ENCODE results near the gene C1orf105. TPM values are rescaled to one million over a fixed set of nuclear protein-coding genes. Genes with fewer than 3 reads are reported as not detected.
A peak's percentile ranks its signal among the peaks of the same experiment; 100 is the strongest.

Gene C1orf105
- total and polyA plus RNA-seq, 2 experiments from 2014 or later, result 0.23 to 2.2 TPM

DNA sequence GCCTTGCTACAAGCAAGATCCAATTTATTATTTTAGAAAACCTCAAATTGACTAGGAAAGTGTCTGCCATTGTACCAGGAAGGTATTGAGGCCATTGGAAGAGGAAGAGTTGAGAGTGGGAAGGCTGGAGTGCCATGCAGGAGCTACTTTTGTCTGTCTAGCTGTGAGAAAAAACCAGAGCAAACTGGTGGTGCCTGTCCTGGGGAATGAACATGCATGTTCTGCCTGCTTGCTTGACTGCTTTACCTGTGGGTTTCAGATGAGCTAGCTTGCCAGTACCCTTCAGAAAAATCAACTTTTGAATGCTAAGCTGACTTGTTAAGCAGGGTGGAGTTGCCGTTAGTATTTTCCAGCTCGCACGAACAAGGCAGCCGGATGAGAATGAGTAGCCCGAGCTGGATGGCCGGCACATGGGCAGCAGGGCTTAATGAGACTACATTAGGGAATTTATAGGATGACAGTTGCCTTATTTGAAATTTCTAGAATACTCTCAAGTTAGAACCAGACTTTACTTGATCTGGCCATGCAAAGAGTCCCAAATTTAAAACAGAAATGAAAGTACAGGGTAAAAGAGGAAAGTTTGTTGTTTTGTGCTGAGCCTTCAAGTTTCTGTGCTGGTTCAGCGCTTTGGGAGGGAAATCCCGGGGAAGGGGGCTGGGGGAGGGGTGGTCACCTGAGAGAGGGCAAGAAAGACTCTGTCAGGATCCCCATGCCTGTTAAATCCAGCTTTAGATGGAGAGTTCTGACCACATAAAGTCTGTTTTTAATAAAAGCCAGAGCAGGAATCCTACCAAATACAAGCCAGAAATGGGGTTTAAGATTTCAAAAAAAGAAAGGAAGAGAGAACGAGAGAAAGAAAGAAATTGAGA lies 29.6 kb upstream of the C1orf105 start:
- Histone ChIP-seq H3K36me3 (replicated peaks; ENCODE audit: insufficient read depth, low read depth) (no peaks in the 10 kb centered on the region), H3K4me2 (peak overlapping the region; percentile 58), H3K27me3 (no peaks in the 10 kb centered on the region), H3K27ac (peak overlapping the region; percentile 90), H3K79me2 (no peaks in the 10 kb centered on the region), H2AFZ (peak overlapping the region; percentile 0), H3K4me1 (ENCODE audit: insufficient read depth) (peaks cover 42% of the 10 kb centered on the region), H3K4me3 (no peak overlapping the region), H3K9me2 (replicated peaks; ENCODE audit: insufficient read depth) (no peaks in the 10 kb centered on the region), H4K20me1 (ENCODE audit: insufficient read depth, poor library complexity, severe bottlenecking) (no peaks in the 10 kb centered on the region), H3K9me3 (ENCODE audit: low read depth) (no peaks in the 10 kb centered on the region)
- DNase-seq (ENCODE audit: low spot score), result peak; percentile 37
- TF ChIP-seq EZH2phosphoT487 (IDR thresholded peaks at IDR 0.05; ENCODE audit: low read depth, severe bottlenecking, unreplicated experiment) (no peak), EZH2 (IDR thresholded peaks at IDR 0.05; ENCODE audit: borderline replicate concordance) (no peak)
- TF ChIP-seq, protein P1, sequence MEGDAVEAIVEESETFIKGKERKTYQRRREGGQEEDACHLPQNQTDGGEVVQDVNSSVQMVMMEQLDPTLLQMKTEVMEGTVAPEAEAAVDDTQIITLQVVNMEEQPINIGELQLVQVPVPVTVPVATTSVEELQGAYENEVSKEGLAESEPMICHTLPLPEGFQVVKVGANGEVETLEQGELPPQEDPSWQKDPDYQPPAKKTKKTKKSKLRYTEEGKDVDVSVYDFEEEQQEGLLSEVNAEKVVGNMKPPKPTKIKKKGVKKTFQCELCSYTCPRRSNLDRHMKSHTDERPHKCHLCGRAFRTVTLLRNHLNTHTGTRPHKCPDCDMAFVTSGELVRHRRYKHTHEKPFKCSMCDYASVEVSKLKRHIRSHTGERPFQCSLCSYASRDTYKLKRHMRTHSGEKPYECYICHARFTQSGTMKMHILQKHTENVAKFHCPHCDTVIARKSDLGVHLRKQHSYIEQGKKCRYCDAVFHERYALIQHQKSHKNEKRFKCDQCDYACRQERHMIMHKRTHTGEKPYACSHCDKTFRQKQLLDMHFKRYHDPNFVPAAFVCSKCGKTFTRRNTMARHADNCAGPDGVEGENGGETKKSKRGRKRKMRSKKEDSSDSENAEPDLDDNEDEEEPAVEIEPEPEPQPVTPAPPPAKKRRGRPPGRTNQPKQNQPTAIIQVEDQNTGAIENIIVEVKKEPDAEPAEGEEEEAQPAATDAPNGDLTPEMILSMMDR (IDR thresholded peaks at IDR 0.05; ENCODE audit: poor library complexity), result no peak
- 25% methylated on average over 9 of the region's 9 CpGs for WGBS (ENCODE audit: low lambda C conversion rate, missing lambda C conversion rate)

DNA sequence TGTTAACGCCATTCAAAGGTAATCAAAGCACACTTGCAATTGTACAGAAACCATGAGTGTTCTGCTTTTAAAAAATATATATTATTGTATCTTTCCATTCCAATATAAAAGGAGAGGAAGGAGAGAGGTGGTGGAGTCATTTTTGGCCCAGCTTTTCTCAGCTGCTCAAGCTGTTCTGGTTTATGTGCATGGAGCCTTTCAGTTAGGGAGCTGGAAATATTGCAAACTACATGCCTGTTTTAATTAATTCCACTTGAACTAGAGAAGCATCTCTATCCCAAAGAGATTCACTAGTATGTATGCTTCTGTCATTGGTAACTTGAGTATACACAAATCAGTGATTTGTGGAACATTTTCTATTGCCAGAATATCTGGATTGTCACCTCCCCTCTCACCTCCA lies 28.5 kb upstream of the C1orf105 start:
- peaks cover 41% of the 10 kb centered on the region for H3K4me1 ChIP-seq (ENCODE audit: insufficient read depth)
- TF ChIP-seq EZH2phosphoT487 (IDR thresholded peaks at IDR 0.05; ENCODE audit: low read depth, severe bottlenecking, unreplicated experiment), result no peak
- peak overlapping the region; percentile 58 for H3K4me2 ChIP-seq
- H3K9me3 ChIP-seq (ENCODE audit: low read depth), result no peaks in the 10 kb centered on the region
- WGBS (ENCODE audit: low lambda C conversion rate, missing lambda C conversion rate), result 72% methylated on average over 1 of the region's 1 CpG
- no peaks in the 10 kb centered on the region for H3K9me2 ChIP-seq (replicated peaks; ENCODE audit: insufficient read depth)
- no peaks in the 10 kb centered on the region for H3K27me3 ChIP-seq
- H3K36me3 ChIP-seq (replicated peaks; ENCODE audit: insufficient read depth, low read depth), result no peaks in the 10 kb centered on the region
- H2AFZ ChIP-seq, result no peak overlapping the region
- no peaks in the 10 kb centered on the region for H3K79me2 ChIP-seq
- H4K20me1 ChIP-seq (ENCODE audit: insufficient read depth, poor library complexity, severe bottlenecking), result no peaks in the 10 kb centered on the region
- peak overlapping the region; percentile 90 for H3K27ac ChIP-seq
- no peak overlapping the region for H3K4me3 ChIP-seq
- no peak for DNase-seq (ENCODE audit: low spot score)

DNA sequence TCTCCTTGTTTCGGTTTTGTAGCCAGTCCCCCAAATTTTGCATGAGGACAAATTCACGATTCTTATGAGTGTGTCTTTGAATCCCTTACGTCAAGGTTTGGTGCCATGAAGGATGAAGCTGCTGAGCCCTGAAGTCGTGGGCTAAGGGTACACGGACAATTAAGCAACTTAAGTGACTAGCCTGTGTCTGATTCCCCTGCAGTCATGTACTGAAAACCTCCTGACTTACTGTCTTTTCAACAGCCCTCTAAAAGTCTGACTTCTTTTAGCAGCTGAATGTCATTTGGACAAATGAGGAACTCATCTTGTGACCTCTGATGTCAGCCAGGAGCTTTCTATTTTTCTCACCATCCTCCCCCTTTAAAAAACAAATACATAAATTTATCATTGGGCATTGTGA lies 27.1 kb upstream of the C1orf105 start:
- no peaks in the 10 kb centered on the region for H3K36me3 ChIP-seq (replicated peaks; ENCODE audit: insufficient read depth, low read depth)
- H3K4me3 ChIP-seq, result no peak overlapping the region
- WGBS (ENCODE audit: low lambda C conversion rate, missing lambda C conversion rate), result 76% methylated on average over 5 of the region's 5 CpGs
- no peaks in the 10 kb centered on the region for H3K9me3 ChIP-seq (ENCODE audit: low read depth)
- H3K4me1 ChIP-seq (ENCODE audit: insufficient read depth), result peaks cover 55% of the 10 kb centered on the region
- H3K9me2 ChIP-seq (replicated peaks; ENCODE audit: insufficient read depth), result no peaks in the 10 kb centered on the region
- peak overlapping the region; percentile 82 for H3K27ac ChIP-seq
- no peak for DNase-seq (ENCODE audit: low spot score)
- no peak overlapping the region for H3K4me2 ChIP-seq
- TF ChIP-seq, protein P1 (IDR thresholded peaks at IDR 0.05; ENCODE audit: poor library complexity), result no peak
- TF ChIP-seq EZH2phosphoT487 (IDR thresholded peaks at IDR 0.05; ENCODE audit: low read depth, severe bottlenecking, unreplicated experiment) (no peak), EZH2 (IDR thresholded peaks at IDR 0.05; ENCODE audit: borderline replicate concordance) (no peak)
- no peaks in the 10 kb centered on the region for H3K27me3 ChIP-seq
- no peak overlapping the region for H2AFZ ChIP-seq
- H3K79me2 ChIP-seq, result no peaks in the 10 kb centered on the region
- H4K20me1 ChIP-seq (ENCODE audit: insufficient read depth, poor library complexity, severe bottlenecking), result no peaks in the 10 kb centered on the region

DNA sequence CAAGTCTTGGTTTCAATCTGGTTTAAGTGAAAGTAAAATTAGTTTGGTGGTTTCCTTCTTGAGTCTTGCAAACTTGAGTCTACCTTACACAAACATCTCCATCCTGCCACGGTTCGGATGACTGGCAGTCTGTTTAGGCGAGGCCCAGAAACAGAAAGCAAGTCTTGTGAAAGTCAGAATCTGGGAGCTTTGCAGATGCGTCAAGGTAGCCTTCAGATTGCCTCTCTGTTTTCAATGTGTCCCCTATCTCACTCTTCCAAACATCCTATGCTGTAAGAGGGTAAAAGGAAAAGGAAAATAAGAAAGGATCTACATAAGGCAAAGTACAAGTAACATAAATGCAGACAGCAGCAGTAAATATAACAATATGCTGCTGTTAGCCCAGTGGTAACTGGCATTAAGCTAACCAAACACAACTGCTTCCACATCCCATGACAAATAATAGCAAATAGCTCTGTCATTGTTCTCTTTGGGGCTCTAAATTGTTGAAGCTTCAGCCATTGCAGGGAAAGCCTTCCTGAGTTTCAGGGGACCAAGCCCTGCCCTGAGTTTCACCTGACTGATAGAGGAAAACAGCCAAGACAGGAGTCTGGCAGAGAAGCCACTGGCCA lies 26.2 kb upstream of the C1orf105 start:
- Histone ChIP-seq H4K20me1 (ENCODE audit: insufficient read depth, poor library complexity, severe bottlenecking) (no peaks in the 10 kb centered on the region), H3K27ac (peak overlapping the region; percentile 82), H3K9me2 (replicated peaks; ENCODE audit: insufficient read depth) (no peaks in the 10 kb centered on the region), H2AFZ (no peak overlapping the region), H3K4me2 (peak overlapping the region; percentile 57), H3K79me2 (no peaks in the 10 kb centered on the region), H3K4me1 (ENCODE audit: insufficient read depth) (peaks cover 62% of the 10 kb centered on the region), H3K9me3 (ENCODE audit: low read depth) (no peaks in the 10 kb centered on the region), H3K4me3 (no peak overlapping the region), H3K27me3 (no peaks in the 10 kb centered on the region), H3K36me3 (replicated peaks; ENCODE audit: insufficient read depth, low read depth) (no peaks in the 10 kb centered on the region)
- no peak for TF ChIP-seq EZH2phosphoT487 (IDR thresholded peaks at IDR 0.05; ENCODE audit: low read depth, severe bottlenecking, unreplicated experiment)
- TF ChIP-seq, protein P1 (IDR thresholded peaks at IDR 0.05; ENCODE audit: poor library complexity), result no peak
- no peak for TF ChIP-seq EZH2 (IDR thresholded peaks at IDR 0.05; ENCODE audit: borderline replicate concordance)
- 32% methylated on average over 4 of the region's 4 CpGs for WGBS (ENCODE audit: low lambda C conversion rate, missing lambda C conversion rate)
- peak; percentile 54 for DNase-seq (ENCODE audit: low spot score)
